ENCODE results near the gene SHB.
"Not testable (repeated sequence)": the region's sequence is repeated elsewhere in the genome, so short reads cannot be mapped to it uniquely, and the experiment has no call there.

The SHB gene

DNA sequence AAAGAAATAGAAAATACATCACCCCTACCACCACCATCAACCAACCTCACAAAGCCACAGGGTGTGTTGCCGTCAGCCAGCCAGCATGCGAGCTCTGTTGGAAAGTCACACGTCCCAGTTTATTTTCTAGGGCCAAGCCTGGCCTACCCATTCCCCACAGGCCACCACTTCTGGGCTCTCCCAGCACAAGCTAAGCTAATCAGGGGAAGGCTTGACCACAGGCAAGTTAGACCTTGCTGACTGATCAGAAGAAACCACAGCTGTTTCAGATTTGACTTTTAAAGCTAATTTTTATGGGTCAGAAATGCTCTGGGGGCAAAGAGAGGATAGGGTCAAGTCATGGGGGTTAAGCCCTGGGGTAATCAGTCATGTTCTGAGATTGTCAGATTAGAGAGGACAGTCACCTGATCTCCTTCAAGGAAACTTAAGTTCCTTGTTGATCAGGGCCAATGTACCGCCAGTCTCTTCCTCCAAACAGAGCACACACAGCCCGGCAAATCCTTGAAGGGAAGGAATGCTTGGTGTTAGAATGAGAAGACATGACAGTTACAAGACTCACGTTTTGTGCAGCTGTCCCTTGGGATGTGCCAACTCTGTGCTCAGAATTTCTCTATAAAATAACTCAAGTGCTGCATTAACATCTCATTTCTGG is 7.6 kb downstream of the SHB start:
- no peak for DNase-seq

DNA sequence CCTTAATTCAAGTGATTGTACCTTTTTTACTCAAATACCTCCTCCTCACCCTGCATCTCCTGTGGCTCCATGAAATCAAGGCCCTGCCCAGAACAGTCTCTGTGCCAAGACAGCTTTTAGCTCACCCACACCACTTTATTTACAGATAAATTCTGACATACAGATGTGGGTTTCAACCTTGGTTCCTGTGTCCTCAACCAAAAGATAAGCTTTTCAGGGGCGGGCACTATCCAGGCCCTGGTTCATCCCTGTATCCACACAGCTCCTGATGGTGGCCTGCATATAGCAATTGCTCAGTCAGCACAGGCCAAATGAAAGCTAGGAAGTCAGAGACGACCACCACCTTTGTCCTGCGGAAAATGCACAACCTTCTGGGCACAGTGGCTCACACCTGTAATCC is 8.3 kb downstream of the SHB start:
- DNase-seq: no peak

DNA sequence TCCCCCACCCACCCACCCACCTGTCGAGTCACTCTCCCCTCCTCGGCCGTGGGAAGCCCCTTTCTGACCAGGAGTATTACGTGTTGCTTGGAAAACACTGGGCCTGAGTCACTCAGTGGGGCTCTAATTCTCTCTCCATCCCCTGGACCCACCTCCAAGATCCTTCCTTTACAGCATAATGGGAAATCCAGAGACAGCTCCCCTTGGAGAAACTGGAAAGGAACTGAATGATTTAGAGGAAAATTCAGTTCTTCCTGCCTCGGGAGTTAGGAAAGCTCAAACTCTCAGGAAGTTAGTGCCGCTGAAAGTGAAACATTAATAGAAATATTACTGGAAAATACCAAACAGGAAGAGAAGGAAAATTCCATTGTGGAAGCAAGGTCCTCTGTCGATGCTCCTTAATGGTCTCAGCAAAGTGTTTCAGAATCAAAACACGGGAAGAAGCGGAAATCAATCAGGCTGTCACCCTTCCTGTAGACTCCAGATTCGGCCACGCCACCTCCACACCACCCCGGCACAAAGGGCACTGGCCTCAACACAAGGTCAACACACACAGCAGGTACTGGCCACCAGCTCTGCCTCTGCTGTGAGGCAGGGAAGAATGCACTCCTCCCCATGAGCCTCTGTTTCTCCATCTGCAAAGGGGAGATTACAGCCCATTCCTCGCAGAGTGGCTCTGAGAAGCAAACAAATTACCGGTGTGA is 9.6 kb downstream of the SHB start:
- DNase-seq: no peak

- DNase-seq: no peak
Observed at GRCh38 chr9:38058452-38059232, 10.4 kb downstream of the SHB start.

- DNase-seq: no peak
Observed at GRCh38 chr9:38057416-38058195, 11.4 kb downstream of the SHB start.

DNA sequence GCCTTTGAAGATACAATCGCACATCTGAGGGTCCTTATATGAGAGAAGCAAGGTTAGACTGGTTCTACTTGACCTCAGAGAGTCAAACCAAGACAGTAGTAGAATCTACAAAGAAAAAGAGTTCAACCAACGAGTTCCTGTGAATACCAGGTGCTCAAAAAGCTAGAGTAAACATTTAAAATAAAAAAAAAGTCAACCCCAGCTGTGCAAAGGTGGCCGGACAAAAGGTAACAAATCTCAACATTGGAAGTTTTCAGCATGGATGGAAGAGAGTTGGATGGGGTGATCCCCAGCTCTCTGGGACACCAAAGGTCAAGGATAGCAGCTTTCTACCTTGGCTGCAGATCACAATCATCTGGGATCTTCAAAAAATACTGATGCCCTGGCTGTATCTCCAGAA is 14.4 kb downstream of the SHB start:
- DNase-seq: no peak

- no peak for DNase-seq
Observed at GRCh38 chr9:38053697-38054461, 15.1 kb downstream of the SHB start.

GRCh38 chr9:38051780-38052546 is 17.1 kb downstream of the SHB start:
- no peak for DNase-seq

- DNase-seq: peak; percentile 15
Observed at GRCh38 chr9:38048316-38048969, 20.6 kb downstream of the SHB start.

- DNase-seq: peak; percentile 48
Observed at GRCh38 chr9:38047301-38048251, 21.5 kb downstream of the SHB start.

DNA sequence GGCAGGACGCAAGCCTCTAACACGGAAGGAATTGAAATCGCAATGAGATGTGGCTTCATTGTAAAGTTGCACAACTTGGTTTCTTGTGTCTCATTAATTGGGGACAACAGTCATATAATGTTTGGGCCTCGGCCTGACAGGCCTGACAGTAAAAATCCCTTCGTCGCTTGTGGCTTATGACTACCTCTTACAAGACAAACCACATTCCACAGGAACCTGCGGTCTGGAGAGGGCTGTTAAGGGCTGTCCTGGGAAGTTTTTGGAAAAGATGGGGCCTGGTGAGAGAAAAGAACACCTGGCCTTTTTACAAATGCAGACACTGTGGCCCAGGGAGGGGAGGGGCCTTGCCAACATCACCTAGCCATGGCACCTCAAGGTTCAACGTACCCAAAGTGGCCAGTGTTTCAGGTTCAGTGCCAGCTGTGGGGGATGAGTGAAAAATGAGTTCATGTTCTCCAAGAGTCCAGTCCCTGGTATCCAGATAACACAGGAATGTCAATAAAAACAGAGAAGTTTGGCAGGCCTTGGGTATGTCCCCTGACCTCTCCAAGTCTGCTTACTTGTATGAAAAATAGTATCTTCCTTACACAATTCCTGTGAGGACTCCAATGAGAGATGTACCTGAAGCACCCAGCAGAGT is 22.2 kb downstream of the SHB start:
- DNase-seq: peak; percentile 78

DNA sequence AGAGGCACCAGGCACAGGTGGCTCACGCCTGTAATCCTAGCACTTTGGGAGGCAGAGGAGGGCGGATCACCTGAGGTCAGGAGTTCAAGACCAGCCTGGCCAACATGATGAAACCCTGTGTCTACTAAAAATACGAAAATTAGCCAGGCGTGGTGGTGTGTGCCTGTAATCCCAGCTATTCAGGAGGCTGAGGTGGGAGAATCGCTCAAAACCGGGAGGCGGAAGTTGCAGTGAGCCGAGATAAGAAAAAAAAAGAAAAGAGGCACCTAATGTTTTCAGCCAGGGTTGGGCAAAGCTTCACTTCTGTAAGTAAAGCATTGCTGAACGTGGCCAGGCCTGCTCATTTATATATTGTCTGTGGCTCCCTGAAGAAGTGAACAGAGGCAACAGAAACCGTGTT is 23.1 kb downstream of the SHB start:
- DNase-seq: not testable (repeated sequence)

GRCh38 chr9:38044706-38045105 is 24.3 kb downstream of the SHB start:
- no peak for DNase-seq

GRCh38 chr9:38043931-38044623 is 24.9 kb downstream of the SHB start:
- DNase-seq: no peak

DNA sequence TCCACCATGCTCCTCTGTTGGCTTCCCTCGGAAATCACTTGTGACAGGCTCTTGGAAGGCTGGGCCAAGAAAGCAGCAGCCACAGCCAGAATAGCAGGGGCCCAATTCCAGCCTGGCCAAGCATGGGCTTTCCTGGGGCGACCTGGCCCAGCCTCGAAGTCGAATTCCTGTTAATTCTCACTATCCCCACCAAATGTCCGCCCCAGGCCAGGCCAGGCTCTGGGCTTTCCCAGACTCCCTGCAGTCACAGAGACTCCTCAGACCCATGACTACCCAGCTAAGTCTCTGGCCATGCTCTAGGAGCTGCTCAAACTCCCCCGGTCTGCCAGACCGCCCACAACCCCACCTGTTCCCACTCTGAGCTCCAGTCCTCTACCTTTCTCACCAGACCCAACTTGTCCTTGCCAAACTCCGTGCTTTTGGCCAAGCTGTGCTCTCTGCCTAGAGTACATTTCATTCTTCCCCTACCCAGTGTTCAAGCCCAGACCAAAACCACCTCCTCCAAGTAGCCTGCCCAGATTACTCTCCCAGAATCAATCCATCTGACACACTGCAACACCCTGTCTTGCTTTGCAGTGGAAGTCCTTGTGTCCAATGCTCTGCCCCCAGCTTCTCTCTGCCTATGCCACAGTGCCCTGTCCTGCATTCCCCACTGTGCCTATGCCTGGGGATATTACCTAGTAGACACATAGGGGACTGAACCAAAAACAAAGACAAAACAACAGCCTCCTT is 26.2 kb downstream of the SHB start:
- DNase-seq: no peak

DNA sequence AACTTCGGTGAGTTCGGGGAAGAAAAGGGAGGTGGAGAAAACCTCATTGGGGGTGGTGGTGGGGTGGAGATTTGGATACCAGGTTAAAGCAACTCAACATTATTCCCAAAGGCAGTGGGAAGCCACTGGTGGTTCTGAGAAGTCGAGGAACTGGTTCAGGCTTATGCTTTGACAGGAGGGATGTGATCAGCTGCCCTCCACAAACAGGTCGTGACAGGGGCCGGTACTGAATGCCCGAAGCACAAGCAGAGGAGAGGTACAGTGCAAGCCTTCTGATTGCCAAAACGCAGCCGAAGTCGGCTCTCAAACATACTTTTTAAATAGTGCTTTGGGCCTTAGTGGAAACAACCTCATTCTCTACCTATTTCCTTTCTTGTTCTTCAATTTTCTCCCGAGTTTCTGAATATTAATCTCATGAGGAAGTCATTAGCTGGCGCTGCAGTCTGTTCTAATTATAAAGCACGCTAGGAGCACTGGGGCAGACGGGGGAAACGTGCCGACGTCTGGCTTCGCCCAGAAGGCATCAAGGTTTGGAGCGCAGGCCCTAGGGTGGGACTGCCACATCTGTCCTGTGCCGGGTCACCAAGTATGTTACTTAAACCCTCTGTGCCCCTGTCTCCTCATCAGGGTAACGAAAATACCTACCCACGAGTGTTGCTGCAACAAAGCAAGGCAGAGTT is 27.3 kb downstream of the SHB start:
- DNase-seq: no peak
